NCI-H128 (cell line): Measurements from ENCODE around the gene STAG3.
"Not testable (repeated sequence)": the region's sequence is repeated elsewhere in the genome, so short reads cannot be mapped to it uniquely, and the experiment has no call there.

Experiments used
- DNase-seq: peaks from one replicate; lab custom pipeline; 2025; ENCODE audit not compliant: unreplicated experiment; lab: John Stamatoyannopoulos, UW

The STAG3 gene

DNA sequence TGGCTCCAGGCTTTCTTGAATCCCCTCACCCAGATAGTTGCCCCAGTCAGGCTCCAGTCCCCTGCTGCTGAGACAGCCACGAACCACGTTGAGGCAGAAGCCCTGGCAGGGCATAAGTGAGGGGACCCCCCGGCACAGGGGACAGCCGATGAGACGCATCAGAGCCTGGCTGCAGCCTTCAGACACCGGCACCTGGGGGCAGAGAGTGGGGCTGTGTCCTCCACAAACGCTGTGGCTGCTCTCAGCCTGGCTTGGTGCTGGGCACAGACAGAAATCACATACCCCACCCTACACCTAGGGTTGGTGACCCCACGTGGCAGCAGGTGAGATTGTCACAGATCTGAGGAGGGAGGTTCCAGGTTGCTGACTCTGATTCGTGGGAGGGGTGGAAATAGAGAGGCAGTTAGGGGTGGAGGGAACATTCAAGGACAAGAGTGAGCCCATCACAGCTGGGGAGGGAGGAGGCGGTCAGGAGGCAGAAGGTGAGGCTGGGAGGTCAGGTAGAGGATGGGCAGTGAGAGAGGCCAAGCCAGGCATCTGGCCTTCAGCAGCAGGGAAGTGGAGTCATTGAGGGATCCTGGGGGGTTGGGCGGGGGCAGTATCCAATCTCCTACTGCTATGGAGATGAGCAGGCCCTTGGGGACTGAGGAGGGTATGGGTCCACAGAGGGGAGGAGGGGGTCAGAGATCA lies 3.8 kb upstream of the STAG3 start:
- no peak for DNase-seq

DNA sequence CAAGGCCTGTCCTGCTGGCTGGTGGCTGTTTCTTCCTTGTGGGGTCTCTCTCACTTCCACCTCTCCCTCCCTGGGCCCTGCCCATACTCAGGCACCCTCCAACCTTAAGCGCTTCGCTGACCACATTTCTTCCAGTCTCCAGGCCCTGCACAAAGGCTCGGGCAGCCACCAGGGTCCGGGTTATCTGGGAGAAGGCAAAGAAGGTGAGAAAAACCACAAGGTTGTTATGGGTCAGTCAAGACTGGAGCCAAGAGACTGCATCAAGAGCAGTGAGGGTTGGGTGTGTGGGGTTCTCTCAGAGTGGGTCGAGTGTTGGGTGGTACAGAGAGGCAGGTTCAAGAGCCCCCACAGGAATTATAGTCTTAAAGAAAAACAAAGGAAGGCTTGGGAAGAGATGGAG lies 3.1 kb upstream of the STAG3 start:
- no peak for DNase-seq

DNA sequence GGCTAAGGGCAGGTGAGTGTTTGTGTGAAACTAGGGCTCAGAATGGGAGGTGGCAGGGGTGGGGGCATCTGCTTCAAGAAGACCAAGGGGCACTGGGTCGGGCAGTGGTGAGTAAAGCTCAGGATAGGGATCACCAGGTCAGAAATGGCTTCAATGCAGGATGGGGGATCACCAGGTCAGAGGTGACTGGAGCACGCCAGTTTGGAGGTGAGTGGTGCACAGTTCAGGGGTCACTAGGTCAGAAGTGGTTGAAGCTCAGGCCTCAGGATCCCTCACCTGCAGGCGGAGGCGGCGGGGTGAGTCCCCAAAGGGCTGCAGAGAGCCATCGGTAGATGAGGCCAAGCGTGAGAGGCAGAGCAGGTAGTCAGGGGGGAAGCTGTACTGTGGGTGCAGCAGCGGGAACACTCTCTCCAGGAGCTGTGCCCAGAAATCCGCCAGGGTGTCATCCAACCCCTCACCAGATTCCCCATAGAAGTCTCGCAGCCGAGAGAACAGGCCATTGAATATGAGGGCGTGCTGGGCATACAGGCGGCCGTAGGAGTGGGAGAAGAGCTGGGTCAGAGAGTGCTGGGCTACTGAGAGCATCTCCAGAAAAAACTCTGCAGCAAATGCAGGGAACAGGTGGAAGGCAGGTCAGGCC lies 2.3 kb upstream of the STAG3 start:
- no peak for DNase-seq

DNA sequence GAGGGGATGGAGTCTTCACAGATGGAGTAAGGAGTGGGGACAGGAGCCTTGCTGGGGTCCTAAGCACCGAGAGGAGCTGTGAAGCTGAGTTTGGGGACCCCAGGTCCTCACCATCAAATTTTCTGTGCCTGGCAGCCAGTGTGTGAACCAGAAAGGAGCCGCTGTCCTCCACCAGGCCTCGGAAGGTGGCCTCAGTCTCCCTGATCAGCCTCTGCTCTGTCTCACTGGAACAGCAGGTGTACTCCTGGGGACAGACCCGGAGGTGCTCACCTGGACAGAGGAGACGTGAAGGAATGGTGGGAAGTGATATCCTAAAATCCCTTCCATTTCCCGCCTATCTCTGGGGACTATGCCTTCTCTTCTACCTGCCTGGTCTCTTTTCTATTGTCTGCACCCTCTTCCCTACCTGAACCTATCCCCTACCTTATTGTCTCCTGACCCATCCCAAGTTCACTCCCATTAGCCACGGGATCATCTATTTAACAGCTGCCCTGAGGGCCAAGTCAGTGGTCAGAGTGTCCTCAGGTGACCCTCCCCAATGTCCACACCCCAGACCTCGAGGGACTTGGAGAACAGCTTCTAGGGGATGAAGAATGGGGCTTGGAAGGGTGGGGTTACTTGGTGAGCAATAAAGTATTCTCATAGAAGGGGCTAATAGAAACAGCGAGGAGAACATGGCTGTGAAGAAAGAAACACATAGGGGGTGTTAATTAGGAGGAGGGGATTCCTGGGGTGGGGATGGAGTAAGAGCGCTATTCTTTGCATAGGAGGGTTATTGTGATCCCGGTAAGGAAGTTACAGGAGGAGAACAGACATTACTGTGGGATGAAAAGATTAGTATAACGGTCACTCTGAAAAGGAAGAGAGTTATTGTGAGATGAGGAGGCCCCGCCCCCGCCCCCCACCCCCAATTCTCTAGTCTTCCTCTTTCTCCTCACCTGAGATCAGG lies 1.3 kb upstream of the STAG3 start:
- DNase-seq = no peak

DNA sequence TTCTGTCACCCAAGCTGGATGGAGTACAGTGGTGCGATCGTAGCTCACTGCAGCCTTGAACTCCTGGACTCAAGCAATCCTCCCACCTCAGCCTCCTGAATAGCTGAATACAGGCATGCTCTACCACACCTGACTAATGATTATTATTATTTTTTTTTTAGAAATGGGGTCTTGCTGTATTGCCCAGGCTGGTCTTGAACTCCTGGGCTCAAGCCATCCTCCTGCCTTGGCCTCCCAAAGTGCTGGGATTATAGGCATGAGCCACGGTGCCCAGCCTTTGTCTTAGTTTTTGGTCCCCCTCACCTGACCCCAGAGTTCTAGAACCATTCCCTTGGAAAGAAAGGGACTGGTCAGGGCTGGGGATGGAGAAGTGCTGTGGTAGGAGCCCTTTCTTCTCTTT lies 2.4 kb downstream of the STAG3 start:
- DNase-seq = not testable (repeated sequence)

DNA sequence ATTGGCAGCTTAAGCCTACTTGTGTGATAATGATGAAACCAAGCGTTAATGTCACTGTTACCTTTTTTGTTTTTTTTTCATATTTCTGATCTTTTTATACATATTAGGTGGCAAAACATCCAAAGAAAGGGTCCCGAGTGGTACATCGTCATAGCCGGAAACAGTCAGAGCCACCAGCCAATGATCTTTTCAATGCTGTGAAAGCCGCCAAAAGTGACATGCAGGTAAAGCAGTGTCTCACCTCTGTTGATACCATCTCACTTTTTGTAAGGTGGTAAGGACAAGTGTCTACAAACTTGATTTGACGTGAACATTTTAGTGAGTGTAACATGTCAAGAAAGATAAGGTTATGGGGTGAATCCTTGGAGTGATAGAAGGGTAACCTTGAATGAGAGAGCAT lies 4.9 kb downstream of the STAG3 start:
- not testable (repeated sequence) for DNase-seq

DNA sequence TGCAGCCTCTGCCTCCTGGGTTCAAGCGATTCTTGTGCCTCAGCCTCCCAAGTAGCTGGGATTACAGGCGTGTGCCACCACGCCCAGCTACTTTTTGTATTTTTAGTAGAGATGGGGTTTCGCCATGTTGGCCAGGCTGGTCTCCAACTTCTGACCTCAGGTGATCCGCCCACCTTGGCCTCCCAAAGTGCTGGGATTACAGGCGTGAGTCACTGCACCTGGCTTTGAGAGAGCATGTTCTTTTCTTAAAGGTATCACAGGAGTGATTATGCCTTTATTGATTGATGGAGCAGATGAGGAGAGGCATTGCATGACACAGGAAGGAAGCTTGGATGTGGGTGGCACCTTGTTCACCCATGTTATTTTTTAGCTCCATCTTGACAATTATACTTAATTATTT lies 5.4 kb downstream of the STAG3 start:
- not testable (repeated sequence) for DNase-seq

DNA sequence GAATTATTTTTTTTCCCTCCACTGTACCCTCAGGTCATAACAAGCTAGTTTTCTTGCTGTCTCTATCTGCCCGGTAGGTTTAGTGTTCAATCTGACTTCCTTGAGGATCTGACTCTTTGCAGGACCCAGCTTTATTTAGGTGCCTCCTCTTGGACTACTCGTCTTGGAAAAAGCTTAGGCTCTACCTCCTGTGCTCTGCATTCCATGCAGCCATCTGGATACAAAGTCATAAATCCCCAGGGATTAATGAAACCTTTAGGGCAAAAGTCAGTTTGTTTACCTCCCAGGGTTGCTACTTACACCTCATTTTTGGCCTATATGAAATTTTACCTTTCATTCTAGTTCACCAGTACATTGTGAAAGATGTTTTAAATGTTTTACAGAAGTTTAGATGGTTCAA lies 8.0 kb downstream of the STAG3 start:
- no peak for DNase-seq

DNA sequence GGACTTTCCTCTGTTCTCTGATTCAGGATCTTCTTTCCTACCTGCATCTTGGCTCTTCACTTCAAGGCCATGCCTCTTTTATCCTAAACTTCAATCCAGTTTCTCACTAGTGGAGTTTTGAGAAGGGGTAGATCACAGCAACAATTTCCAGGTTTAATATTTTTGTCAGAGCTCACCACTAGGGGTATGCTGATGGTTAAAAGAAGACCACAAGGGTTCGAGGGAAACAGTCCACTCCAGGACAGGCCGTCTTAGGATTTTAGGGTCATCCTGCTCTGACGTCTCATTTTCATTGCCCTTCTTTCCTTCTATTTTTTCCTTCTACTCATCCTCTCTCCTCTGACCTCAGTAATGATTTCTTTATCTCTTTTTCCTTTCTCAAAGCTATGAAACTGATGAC lies 11.3 kb downstream of the STAG3 start:
- no peak for DNase-seq

DNA sequence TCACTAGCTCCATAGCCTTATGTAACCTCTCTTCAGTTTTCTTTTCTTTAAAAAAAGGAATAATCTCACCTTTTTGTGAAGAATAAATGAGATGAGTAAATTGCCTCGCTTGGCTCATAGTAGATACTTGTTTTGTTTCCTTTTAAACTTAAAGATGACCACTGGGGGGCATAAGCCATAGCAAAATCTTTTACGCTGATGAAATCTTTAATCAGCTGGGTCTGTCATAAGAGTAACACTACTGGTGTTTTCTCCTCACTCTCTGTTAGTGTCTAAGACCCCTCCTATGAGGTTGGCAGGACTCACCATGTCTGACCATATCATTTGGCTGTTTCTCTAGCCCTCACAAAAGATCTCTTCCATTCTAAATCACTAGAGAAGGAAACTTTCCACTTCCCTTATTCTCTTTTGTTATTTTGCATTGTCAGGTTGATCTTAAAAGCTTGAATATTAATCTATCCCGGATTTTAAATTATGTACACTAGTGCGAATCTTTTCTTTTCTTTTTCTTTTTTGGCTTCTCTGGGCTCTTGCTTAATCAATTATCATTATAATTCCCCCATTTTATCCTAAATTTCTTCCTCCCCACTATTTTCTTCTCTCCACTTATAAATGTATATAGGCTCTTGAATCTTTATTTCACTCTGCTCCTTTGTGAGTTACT lies 12.5 kb downstream of the STAG3 start:
- no peak for DNase-seq

DNA sequence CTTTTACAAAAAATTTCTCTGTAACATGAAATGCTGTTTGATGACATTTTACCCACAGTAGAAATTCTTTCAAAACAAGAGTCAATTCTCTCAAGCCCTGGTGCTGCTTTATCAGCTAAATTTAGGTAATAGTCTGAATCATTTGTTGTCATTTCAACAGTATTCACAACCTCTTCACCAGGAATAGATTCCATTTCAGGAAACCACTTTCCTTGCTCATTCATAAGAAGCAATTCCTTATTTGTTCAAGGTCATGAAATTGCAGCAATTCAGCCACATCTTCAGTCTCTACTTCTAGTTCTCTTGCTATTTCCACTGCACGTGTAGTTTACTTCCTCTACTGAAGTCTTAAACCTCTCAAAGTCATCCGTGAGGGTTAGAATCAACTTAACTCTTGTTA lies 14.1 kb downstream of the STAG3 start:
- no peak for DNase-seq

DNA sequence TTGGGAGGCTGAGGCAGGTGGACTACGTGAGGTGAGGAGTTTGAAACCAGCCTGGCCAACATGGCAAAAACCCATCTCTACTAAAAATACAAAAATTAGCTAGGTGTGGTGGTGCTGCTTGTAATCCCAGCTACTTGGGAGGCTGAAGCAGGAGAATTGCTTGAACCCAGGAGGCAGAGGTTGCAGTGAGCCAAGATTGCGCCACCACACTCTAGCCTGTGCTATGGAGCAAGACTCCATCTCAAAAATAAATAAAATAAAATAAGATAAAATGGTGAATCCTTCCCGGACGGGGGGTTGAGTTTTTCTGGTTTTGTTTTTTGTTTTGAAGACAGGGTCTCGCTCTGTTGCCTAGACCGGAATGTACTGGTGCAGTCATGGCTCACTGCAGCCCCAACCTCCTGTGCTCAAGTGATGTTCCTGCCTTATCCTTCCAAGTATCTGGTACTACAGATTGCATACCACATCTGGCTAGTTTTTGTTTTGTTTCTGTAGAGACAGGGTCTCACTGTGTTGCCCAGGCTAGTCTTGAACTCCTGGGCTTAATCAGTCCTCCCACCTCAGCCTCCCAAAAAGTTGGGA lies 14.7 kb downstream of the STAG3 start:
- not testable (repeated sequence) for DNase-seq

DNA sequence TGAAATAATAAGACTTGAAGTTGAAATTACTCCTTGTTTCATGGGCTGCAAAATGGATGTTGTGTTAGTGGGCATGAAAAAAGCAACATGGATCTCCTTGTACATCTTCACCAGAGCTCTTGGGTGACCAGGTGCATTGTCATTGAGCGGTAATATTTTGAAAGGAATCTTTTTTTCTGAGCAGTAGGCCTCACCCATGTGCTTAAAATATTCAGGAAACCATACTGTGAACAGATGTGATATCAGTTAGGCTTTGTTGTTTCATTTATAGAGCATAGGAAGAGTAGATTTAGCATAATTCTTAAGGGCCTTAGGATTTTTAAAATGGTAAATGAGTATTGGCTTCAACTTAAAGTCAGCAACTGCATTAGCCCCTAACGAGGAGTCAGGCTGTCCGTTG lies 15.3 kb downstream of the STAG3 start:
- no peak for DNase-seq

DNA sequence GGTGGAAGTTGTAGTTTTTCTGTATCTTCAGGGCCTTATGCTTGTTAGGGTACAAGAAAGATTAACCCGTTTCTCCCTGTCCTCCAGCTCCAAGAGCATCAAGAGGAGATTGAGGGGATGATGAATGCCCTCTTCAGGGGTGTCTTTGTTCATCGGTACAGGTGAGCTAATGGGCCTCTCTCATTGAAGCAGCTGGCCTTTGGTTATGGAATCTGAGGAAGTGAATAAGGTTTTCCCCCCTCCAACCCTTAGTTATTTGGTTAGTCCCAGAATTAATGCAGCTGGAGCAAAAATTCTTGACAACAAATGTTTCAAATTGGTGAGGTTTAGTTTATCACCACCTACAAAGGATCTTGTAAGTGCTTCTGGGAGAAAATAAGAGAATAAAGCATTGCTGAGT lies 17.5 kb downstream of the STAG3 start:
- no peak for DNase-seq

DNA sequence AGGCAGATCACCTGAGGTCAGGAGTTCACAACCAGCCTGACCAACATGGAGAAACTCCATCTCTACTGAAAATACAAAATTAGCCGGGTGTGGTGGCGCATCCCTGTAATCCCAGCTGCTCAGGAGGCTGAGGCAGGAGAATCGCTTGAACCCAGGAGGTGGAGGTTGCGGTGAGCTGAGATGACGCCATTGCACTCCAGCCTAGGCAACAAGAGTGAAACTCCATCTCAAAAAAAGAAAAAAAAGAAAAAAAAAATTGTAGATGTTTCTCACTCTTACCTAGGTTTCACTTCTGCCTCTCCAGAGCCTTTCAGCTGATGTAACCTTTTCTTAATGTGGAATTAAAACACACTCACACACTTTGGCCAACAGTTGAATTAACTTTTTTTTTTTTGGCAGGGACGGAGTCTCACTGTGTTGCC lies 18.2 kb downstream of the STAG3 start:
- not testable (repeated sequence) for DNase-seq

DNA sequence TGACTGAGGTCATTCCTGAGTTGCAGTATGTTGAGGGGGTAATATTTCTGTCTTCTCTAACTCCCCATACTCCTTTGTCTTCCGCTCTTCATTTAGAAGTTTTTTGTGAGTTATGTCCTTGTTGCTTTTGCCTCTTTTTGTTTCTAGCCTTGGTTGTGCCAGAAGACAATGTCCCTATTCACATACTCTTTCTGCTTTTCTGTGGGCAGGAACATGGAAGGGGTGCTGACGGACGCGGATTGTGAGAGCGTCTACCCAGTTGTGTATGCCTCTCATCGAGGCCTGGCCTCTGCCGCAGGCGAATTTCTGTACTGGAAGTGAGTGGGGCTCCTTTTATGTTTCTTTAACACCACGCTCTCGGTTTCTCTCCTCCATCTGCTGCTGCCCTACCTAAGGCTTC lies 20.5 kb downstream of the STAG3 start:
- DNase-seq = no peak

DNA sequence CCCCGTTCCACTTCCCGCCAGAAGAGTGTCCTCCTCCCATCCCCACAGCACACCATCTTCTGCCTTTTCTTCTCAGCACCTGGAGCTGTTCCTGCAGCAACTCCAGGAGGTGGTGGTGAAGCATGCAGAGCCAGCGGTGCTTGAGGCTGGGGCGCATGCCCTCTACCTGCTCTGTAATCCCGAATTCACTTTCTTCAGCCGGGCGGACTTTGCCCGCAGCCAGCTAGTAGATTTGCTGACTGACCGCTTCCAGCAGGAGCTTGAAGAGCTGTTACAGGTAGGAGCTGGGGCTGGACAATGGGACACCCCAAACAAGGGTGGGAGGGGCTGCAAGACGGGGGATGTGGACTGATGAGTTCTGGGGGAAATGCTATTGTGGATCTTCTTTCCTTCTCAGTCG lies 23.0 kb downstream of the STAG3 start:
- DNase-seq = no peak

DNA sequence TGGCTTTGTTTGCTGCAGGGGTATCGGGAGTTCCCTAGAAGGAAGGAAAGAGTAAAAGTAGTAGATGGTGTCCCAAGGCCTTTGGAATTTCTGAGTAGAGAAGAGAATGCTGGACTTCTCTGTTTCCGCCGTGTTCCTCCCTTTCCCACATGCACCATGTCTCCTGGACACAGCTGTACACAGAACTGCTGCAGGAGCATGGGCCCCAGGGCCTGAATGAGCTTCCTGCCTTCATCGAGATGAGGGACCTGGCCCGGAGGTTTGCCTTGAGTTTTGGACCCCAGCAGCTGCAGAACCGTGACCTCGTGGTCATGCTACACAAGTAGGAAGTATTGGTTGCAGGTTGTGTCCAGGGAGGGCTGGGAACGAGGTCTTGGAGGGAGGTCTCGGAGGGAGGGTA lies 26.7 kb downstream of the STAG3 start:
- DNase-seq = no peak

DNA sequence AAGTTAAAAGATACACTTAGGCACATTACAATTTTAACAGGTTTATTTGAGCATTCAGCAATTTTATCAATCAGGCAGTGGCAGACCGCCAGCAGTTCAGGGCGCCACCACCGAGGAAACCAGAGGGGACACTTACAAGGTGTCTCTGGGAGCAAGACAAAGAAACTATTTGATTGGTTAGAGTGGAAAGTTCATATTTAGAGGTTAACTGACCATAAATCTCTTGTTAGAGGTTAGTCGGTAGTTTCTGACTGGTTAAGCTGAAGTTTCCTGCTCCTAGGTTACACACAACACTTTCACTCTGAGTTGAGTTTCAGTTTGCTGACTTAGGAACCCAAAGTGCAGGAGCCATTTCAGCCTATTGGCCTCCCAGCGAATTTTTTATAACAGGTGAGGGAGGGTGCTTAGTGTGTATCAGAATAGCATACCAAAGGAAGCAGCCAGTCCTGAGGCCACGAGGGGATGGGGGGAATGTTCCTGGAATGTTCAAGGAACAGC lies 31.2 kb downstream of the STAG3 start:
- no peak for DNase-seq

DNA sequence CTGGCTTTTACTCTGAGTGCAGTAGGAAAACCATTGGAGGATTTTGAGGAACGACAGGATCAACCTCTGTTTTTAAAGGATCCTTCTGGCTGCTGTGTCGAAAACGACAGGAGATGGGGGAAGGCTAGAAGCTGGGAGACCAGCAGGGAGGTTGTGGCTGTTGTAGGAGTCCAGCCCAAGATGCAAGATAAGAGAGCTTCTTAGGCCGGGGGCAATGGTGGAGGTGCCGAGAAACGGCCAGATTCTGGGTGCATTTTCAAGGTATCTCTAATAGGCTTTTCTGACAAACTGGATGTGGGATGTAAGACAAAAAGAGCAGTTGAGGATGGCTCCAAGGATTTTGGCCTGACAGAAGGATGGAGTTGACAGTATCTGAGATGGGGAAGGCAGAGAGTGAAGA lies 31.8 kb downstream of the STAG3 start:
- no peak for DNase-seq

DNA sequence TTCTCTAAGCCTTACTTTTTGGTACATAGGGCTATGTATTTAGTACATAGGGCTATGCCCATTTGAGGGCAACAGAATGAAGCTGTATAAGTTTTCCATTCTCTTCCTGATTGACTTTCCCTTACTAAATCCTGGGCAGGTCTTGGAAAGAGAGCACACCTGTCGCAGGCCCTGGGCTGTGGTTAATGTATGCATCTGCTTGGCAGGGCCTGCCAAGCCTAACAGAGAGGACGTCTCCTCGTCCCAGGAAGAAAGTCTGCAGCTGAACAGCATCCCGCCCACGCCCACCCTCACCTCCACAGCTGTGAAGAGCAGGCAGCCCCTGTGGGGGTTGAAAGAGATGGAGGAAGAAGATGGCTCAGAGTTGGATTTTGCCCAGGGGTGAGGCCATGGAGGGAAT lies 33.1 kb downstream of the STAG3 start:
- DNase-seq = no peak
